Prostate gland (tissue), 2 donors: Measurements from ENCODE around the gene KIF18B. TPM values are rescaled to one million over a fixed set of nuclear protein-coding genes. Genes with fewer than 3 reads are reported as not detected.

Experiments used
- DNase-seq: peaks from one replicate; pipeline ENCODE4 v3.0.0-alpha.2; 2019; ENCODE audit warnings: low spot score
- H3K27ac ChIP-seq, 2 donors: fragments of 200-600 bp; sonication (generic); 2 replicates each; pipeline ENCODE4 v1.5.1; 2017 to 2019
- H3K27me3 ChIP-seq: fragments of 200-600 bp; sonication (generic); replicated peaks from 2 replicates; pipeline ENCODE4 v1.5.1; 2019; ENCODE audit not compliant: insufficient read depth
- H3K36me3 ChIP-seq, 2 donors: fragments of 200-600 bp; sonication (generic); 1 replicate in 1 of 2; 2 replicates in 1 of 2; pipeline versions ENCODE4 v1.5.1 to v1.8.1; 2017 to 2019
- H3K4me1 ChIP-seq: fragments of 200-600 bp; sonication (generic); replicated peaks from 2 replicates; pipeline ENCODE4 v1.5.1; 2019
- H3K4me3 ChIP-seq, 2 donors: fragments of 200-600 bp; sonication (generic); 2 replicates each; pipeline ENCODE4 v1.5.1; 2017 to 2019
- H3K9me3 ChIP-seq: fragments of 200-600 bp; sonication (generic); 2 replicates; pipeline ENCODE4 v1.5.1; 2017
- CTCF ChIP-seq, 4 experiments: fragments of 200-600 bp in 2 of 4; fragments of 450-650 bp in 2 of 4; sonication (generic) in 2 of 4; IDR thresholded peaks; 1 replicate in 3 of 4; 2 replicates in 1 of 4; pipeline ENCODE4 v1.5.1; 2016 to 2019; ENCODE audit warnings: antibody characterized with exemption in 4 of 4, mild to moderate bottlenecking in 2 of 4, moderate library complexity in 2 of 4
- POLR2A ChIP-seq: fragments of 450-650 bp; IDR thresholded peaks from one replicate; pipeline ENCODE4 v1.6.1; 2016; ENCODE audit warnings: antibody characterized with exemption, mild to moderate bottlenecking
- POLR2AphosphoS5 ChIP-seq: sonication (generic); formaldehyde crosslinking; IDR thresholded peaks from one replicate; pipeline ENCODE4 v1.6.1; 2017; ENCODE audit warnings: antibody characterized with exemption
- WGBS: methylation state at CpG from one replicate; pipeline ENCODE4 v1.1.5; 2018; 5-methylcytosine and 5-hydroxymethylcytosine counted together
- intact Hi-C: fragments of 100-400 bp; cut with DNase I; formaldehyde crosslinking; loops from one replicate; pipeline ENCODE4 v1.14.2; 2022
- total RNA-seq, 2 donors: library from RNA; depleted of rRNA; stranded (reverse); fragments of >200 nt; gene quantifications; one replicate each; pipeline ENCODE4 v1.1.0, GENCODE V29; 2016

Gene KIF18B
- 1 to 10 TPM; 1.8 to 2.5 TPM for total RNA-seq

GRCh38 chr17:44947461-44948314 lies at the start of gene KIF18B:
KIF18B (minus strand) TSS chr17:44947773; CDS start chr17:44936344, 11,429 bp downstream.
- Histone ChIP-seq H3K9me3 (no peaks in the 10 kb centered on the region), H3K27me3 (no peaks in the 10 kb centered on the region), H3K36me3 (no peaks in the 10 kb centered on the region), H3K27ac (peak within 1 kb of the TSS in 1 of 2 donors; percentile 60), H3K4me1 (peaks cover 3% of the 10 kb centered on the region), H3K4me3 (peak within 1 kb of the TSS; percentile 43 to 45)
- peak; percentile 91 for TF ChIP-seq POLR2AphosphoS5
- peak; percentile 52 for TF ChIP-seq POLR2A
- peak in 1 of 4 experiments; percentile 11 for TF ChIP-seq CTCF (IDR thresholded peaks at IDR 0.05)
- intact Hi-C loops = no loop called here
- DNase-seq = peak; percentile 85
- WGBS = 2% methylated on average over 54 of the region's 62 CpGs

- Histone ChIP-seq H3K27ac (no peak overlapping the region), H3K4me3 (no peak overlapping the region), H3K36me3 (no peaks in the 10 kb centered on the region), H3K27me3 (no peaks in the 10 kb centered on the region), H3K4me1 (no peaks in the 10 kb centered on the region), H3K9me3 (no peaks in the 10 kb centered on the region)
- intact Hi-C loops = no loop called here
- 77% methylated on average over 10 of the region's 10 CpGs for WGBS
- no peak for DNase-seq
- TF ChIP-seq POLR2AphosphoS5 (no peak), POLR2A (no peak), CTCF (IDR thresholded peaks at IDR 0.05) (no peak)
Measured at GRCh38 chr17:44996304-44996703, 48.7 kb upstream of the KIF18B start.

GRCh38 chr17:44995436-44996001 lies 47.9 kb upstream of the KIF18B start:
- no peaks in the 10 kb centered on the region for H3K9me3 ChIP-seq
- H3K36me3 ChIP-seq = no peaks in the 10 kb centered on the region
- H3K27ac ChIP-seq = no peak overlapping the region
- no peaks in the 10 kb centered on the region for H3K27me3 ChIP-seq
- TF ChIP-seq CTCF (IDR thresholded peaks at IDR 0.05) = no peak
- no peak for TF ChIP-seq POLR2AphosphoS5
- TF ChIP-seq POLR2A = no peak
- WGBS = 46% methylated on average over 11 of the region's 11 CpGs
- no peaks in the 10 kb centered on the region for H3K4me1 ChIP-seq
- DNase-seq = no peak
- intact Hi-C loops = no loop called here
- no peak overlapping the region for H3K4me3 ChIP-seq

- H3K4me3 ChIP-seq = no peak overlapping the region
- H3K27ac ChIP-seq = no peak overlapping the region
- no peaks in the 10 kb centered on the region for H3K4me1 ChIP-seq
- no peaks in the 10 kb centered on the region for H3K36me3 ChIP-seq
- WGBS = 88% methylated on average over 5 of the region's 5 CpGs
- no peaks in the 10 kb centered on the region for H3K27me3 ChIP-seq
- H3K9me3 ChIP-seq = no peaks in the 10 kb centered on the region
- intact Hi-C loops = no loop called here
- DNase-seq = no peak
- TF ChIP-seq POLR2A (no peak), CTCF (IDR thresholded peaks at IDR 0.05) (no peak), POLR2AphosphoS5 (no peak)
Measured at GRCh38 chr17:44992242-44992939, 44.8 kb upstream of the KIF18B start.
